Colonic mucosa (tissue), 4 donors: ENCODE results near the gene MS4A18. TPM values are rescaled to one million over a fixed set of nuclear protein-coding genes. Genes with fewer than 3 reads are reported as not detected.

Experiments
- DNase-seq: peaks from one replicate; pipeline ENCODE4 v3.0.0-alpha.2; 2020
- H3K27ac ChIP-seq: fragments of 200-600 bp; one replicate; pipeline ENCODE4 v1.8.0; 2021
- H3K27me3 ChIP-seq: fragments of 200-600 bp; one replicate; pipeline ENCODE4 v1.8.0; 2021
- H3K36me3 ChIP-seq: fragments of 200-600 bp; one replicate; pipeline ENCODE4 v1.8.0; 2021
- H3K4me1 ChIP-seq: fragments of 200-600 bp; one replicate; pipeline ENCODE4 v1.8.0; 2021; ENCODE audit warnings: mild to moderate bottlenecking
- H3K4me3 ChIP-seq: fragments of 200-600 bp; one replicate; pipeline ENCODE4 v1.8.0; 2021
- H3K9ac ChIP-seq, 2 donors: one replicate each; pipeline ENCODE4 v1.7.0; 2013; ENCODE audit warnings: control low read depth in 2 of 2, low read depth in 2 of 2, low read length in 2 of 2
- H3K9me3 ChIP-seq: fragments of 200-600 bp; one replicate; pipeline ENCODE4 v1.8.0; 2021
- CTCF ChIP-seq: fragments of 200-600 bp; IDR thresholded peaks from one replicate; pipeline ENCODE4 v1.8.0; 2022; ENCODE audit warnings: antibody characterized with exemption, mild to moderate bottlenecking
- intact Hi-C: fragments of 100-400 bp; cut with DNase I; formaldehyde crosslinking; loops from one replicate; pipeline ENCODE4 v1.14.1; 2022
- total RNA-seq, 2 donors: library from RNA; stranded (reverse); fragmentation: NEBNext Ultra II Directional in 1 of 2; extraction: Animal tissue kit (Norgen Biotek cat#: 25700) in 1 of 2; gene quantifications; one replicate each; pipeline ENCODE4 v1.2.1, GENCODE V29; 2021
- donor health status: healthy.
- donor health status: DM: no; HTN: no; CAD: no.
- donor health status: DM: no; HTN: no; CAD: no.

Gene MS4A18
- total RNA-seq, 2 donors from 2014 or later = not detected

GRCh38 chr11:60785136-60785535 lies 60.6 kb downstream of the MS4A18 start, which contains the start of gene MS4A10:
Gene MS4A10 (plus strand): TSS chr11:60785333. CDS start chr11:60790336, 5,003 bp downstream.
- peak; percentile 44 for DNase-seq
- Histone ChIP-seq H3K27ac (no peak within 1 kb of the TSS), H3K4me3 (no peak within 1 kb of the TSS), H3K4me1 (no peaks in the 10 kb centered on the region), H3K36me3 (no peaks in the 10 kb centered on the region), H3K9me3 (no peaks in the 10 kb centered on the region), H3K27me3 (no peaks in the 10 kb centered on the region), H3K9ac (no peak within 1 kb of the TSS)
- intact Hi-C loops = no loop called here
- TF ChIP-seq CTCF = no peak

- Histone ChIP-seq H3K4me3 (no peak overlapping the region), H3K9me3 (no peaks in the 10 kb centered on the region), H3K27me3 (no peaks in the 10 kb centered on the region), H3K9ac (no peak overlapping the region), H3K27ac (no peak overlapping the region), H3K4me1 (no peaks in the 10 kb centered on the region), H3K36me3 (no peaks in the 10 kb centered on the region)
- no peak for DNase-seq
- TF ChIP-seq CTCF = no peak
- intact Hi-C loops = no loop called here
Measured at GRCh38 chr11:60785806-60786361, 61.4 kb downstream of the MS4A18 start.

- peak; percentile 45 for DNase-seq
- no peak for TF ChIP-seq CTCF
- Histone ChIP-seq H3K27ac (no peak overlapping the region), H3K4me1 (no peaks in the 10 kb centered on the region), H3K9me3 (no peaks in the 10 kb centered on the region), H3K36me3 (no peaks in the 10 kb centered on the region), H3K27me3 (no peaks in the 10 kb centered on the region), H3K9ac (no peak overlapping the region), H3K4me3 (no peak overlapping the region)
- intact Hi-C loops = no loop called here
Measured at GRCh38 chr11:60786811-60787567, 62.5 kb downstream of the MS4A18 start.

- Histone ChIP-seq H3K36me3 (no peaks in the 10 kb centered on the region), H3K27ac (no peak overlapping the region), H3K9ac (no peak overlapping the region), H3K27me3 (no peaks in the 10 kb centered on the region), H3K9me3 (no peaks in the 10 kb centered on the region), H3K4me1 (no peaks in the 10 kb centered on the region), H3K4me3 (no peak overlapping the region)
- TF ChIP-seq CTCF = no peak
- DNase-seq = no peak
- intact Hi-C loops = no loop called here
Measured at GRCh38 chr11:60788401-60789125, 64.0 kb downstream of the MS4A18 start.

- H3K9me3 ChIP-seq = no peaks in the 10 kb centered on the region
- no peaks in the 10 kb centered on the region for H3K4me1 ChIP-seq
- intact Hi-C loops = no loop called here
- H3K36me3 ChIP-seq = no peaks in the 10 kb centered on the region
- no peak overlapping the region for H3K4me3 ChIP-seq
- no peak for TF ChIP-seq CTCF
- H3K9ac ChIP-seq = no peak overlapping the region
- no peak overlapping the region for H3K27ac ChIP-seq
- no peak for DNase-seq
- no peaks in the 10 kb centered on the region for H3K27me3 ChIP-seq
Measured at GRCh38 chr11:60790726-60791125, 66.2 kb downstream of the MS4A18 start.
